Measurements from ENCODE around the gene SYNE2. TPM values are rescaled to one million over a fixed set of nuclear protein-coding genes. Genes with fewer than 3 reads are reported as not detected.

SYNE2 gene
- polyA plus RNA-seq, 1 donor from 2014 or later: 82.3 TPM

DNA sequence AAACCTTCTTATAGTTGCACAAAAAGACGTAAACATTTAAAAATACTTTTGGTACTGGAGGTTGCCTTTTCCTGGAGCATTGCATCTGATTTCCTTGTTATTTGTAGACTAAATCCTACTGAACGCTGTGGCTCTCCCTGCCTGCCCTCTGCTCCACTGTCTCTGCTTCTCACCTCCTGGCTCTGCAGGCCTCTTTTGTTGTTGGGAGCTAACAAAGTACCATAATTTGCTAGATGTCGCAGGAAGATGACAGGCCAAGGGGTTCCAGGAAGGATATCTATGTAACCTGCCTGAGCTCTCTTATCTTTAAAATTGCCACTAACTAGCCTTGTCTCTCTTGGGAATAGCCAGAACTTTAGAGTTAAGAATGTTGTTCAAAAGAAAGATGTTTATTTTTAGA lies 21.4 kb downstream of the SYNE2 start:
- peak overlapping the region; percentile 24 for H2AFZ ChIP-seq (ENCODE audit: low read depth, low read length)
- H3K79me2 ChIP-seq (replicated peaks; ENCODE audit: insufficient read depth, low read length): peaks cover 62% of the 10 kb centered on the region
- no peaks in the 10 kb centered on the region for H3K36me3 ChIP-seq (ENCODE audit: insufficient read depth, low read length)
- H3K27me3 ChIP-seq (ENCODE audit: insufficient read depth, low read depth, low read length): no peaks in the 10 kb centered on the region
- H3K4me2 ChIP-seq (ENCODE audit: low read length): no peak overlapping the region
- H3K4me3 ChIP-seq (ENCODE audit: low read length): no peak overlapping the region
- no peaks in the 10 kb centered on the region for H3F3A ChIP-seq (ENCODE audit: insufficient read depth, low read length, poor library complexity, severe bottlenecking)
- peak overlapping the region; percentile 36 for H3K9ac ChIP-seq (ENCODE audit: low read length)
- H3K9me3 ChIP-seq (ENCODE audit: low read length): no peaks in the 10 kb centered on the region
- H3K9me2 ChIP-seq (ENCODE audit: insufficient read depth, low read length): no peaks in the 10 kb centered on the region
- no peaks in the 10 kb centered on the region for H4K20me1 ChIP-seq (ENCODE audit: insufficient read depth)
- H3K27ac ChIP-seq (ENCODE audit: low read length): peak overlapping the region; percentile 67
- TF ChIP-seq EP300 (conservative IDR thresholded peaks at IDR 0.05; ENCODE audit: poor library complexity, severe bottlenecking): peak; percentile 31
- TF ChIP-seq RAD21 (conservative IDR thresholded peaks at IDR 0.05): no peak

DNA sequence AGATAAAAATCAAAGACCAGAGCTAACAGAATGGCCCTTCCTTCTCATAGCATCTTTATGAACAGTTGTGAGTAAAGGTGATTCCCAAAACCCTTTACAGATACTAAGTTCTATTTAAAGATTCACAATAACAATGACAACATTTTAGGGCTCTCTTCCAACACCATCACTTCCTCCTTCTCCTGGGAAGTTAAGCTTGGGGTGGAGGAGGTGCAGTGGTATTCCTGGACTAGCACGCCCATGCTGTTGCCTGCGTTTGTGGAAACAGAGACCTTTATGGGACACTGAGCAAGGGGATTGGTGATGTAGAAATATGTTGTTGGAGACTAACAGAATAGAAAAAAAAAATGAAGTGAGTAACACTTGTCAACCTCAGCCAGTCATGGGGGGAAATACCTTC lies 22.5 kb downstream of the SYNE2 start:
- Histone ChIP-seq H3K36me3 (ENCODE audit: insufficient read depth, low read length) (no peaks in the 10 kb centered on the region), H3K27me3 (ENCODE audit: insufficient read depth, low read depth, low read length) (no peaks in the 10 kb centered on the region), H3K9me3 (ENCODE audit: low read length) (no peaks in the 10 kb centered on the region), H3F3A (ENCODE audit: insufficient read depth, low read length, poor library complexity, severe bottlenecking) (no peaks in the 10 kb centered on the region), H4K20me1 (ENCODE audit: insufficient read depth) (no peaks in the 10 kb centered on the region), H3K9ac (ENCODE audit: low read length) (no peak overlapping the region), H2AFZ (ENCODE audit: low read depth, low read length) (no peak overlapping the region), H3K27ac (ENCODE audit: low read length) (no peak overlapping the region), H3K79me2 (replicated peaks; ENCODE audit: insufficient read depth, low read length) (peaks cover 66% of the 10 kb centered on the region), H3K9me2 (ENCODE audit: insufficient read depth, low read length) (no peaks in the 10 kb centered on the region), H3K4me2 (ENCODE audit: low read length) (no peak overlapping the region), H3K4me3 (ENCODE audit: low read length) (no peak overlapping the region)
- TF ChIP-seq POLR2AphosphoS5 (IDR thresholded peaks at IDR 0.05): no peak
- no peak for TF ChIP-seq EZH2 (IDR thresholded peaks at IDR 0.05; ENCODE audit: borderline replicate concordance, insufficient read depth, low read length, poor library complexity, severe bottlenecking)
- TF ChIP-seq EP300 (conservative IDR thresholded peaks at IDR 0.05; ENCODE audit: poor library complexity, severe bottlenecking): no peak
- TF ChIP-seq, protein P1, sequence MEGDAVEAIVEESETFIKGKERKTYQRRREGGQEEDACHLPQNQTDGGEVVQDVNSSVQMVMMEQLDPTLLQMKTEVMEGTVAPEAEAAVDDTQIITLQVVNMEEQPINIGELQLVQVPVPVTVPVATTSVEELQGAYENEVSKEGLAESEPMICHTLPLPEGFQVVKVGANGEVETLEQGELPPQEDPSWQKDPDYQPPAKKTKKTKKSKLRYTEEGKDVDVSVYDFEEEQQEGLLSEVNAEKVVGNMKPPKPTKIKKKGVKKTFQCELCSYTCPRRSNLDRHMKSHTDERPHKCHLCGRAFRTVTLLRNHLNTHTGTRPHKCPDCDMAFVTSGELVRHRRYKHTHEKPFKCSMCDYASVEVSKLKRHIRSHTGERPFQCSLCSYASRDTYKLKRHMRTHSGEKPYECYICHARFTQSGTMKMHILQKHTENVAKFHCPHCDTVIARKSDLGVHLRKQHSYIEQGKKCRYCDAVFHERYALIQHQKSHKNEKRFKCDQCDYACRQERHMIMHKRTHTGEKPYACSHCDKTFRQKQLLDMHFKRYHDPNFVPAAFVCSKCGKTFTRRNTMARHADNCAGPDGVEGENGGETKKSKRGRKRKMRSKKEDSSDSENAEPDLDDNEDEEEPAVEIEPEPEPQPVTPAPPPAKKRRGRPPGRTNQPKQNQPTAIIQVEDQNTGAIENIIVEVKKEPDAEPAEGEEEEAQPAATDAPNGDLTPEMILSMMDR (IDR thresholded peaks at IDR 0.05; ENCODE audit: poor library complexity, severe bottlenecking): no peak

- TF ChIP-seq SMC3 (conservative IDR thresholded peaks at IDR 0.05; ENCODE audit: poor library complexity) (no peak), MXI1 (conservative IDR thresholded peaks at IDR 0.05; ENCODE audit: poor library complexity, severe bottlenecking) (no peak), EP300 (conservative IDR thresholded peaks at IDR 0.05; ENCODE audit: poor library complexity, severe bottlenecking) (no peak), TAF1 (IDR thresholded peaks at IDR 0.05; ENCODE audit: low read depth) (no peak), RAD21 (conservative IDR thresholded peaks at IDR 0.05) (no peak), EZH2 (IDR thresholded peaks at IDR 0.05; ENCODE audit: borderline replicate concordance, insufficient read depth, low read length, poor library complexity, severe bottlenecking) (no peak), POLR2AphosphoS5 (IDR thresholded peaks at IDR 0.05) (no peak)
- TF ChIP-seq, protein P1 (IDR thresholded peaks at IDR 0.05; ENCODE audit: poor library complexity, severe bottlenecking): no peak
- TF ChIP-seq, protein P2, sequence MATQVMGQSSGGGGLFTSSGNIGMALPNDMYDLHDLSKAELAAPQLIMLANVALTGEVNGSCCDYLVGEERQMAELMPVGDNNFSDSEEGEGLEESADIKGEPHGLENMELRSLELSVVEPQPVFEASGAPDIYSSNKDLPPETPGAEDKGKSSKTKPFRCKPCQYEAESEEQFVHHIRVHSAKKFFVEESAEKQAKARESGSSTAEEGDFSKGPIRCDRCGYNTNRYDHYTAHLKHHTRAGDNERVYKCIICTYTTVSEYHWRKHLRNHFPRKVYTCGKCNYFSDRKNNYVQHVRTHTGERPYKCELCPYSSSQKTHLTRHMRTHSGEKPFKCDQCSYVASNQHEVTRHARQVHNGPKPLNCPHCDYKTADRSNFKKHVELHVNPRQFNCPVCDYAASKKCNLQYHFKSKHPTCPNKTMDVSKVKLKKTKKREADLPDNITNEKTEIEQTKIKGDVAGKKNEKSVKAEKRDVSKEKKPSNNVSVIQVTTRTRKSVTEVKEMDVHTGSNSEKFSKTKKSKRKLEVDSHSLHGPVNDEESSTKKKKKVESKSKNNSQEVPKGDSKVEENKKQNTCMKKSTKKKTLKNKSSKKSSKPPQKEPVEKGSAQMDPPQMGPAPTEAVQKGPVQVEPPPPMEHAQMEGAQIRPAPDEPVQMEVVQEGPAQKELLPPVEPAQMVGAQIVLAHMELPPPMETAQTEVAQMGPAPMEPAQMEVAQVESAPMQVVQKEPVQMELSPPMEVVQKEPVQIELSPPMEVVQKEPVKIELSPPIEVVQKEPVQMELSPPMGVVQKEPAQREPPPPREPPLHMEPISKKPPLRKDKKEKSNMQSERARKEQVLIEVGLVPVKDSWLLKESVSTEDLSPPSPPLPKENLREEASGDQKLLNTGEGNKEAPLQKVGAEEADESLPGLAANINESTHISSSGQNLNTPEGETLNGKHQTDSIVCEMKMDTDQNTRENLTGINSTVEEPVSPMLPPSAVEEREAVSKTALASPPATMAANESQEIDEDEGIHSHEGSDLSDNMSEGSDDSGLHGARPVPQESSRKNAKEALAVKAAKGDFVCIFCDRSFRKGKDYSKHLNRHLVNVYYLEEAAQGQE (IDR thresholded peaks at IDR 0.05; ENCODE audit: borderline replicate concordance): no peak
- Histone ChIP-seq H3K36me3 (ENCODE audit: insufficient read depth, low read length) (no peaks in the 10 kb centered on the region), H3K27ac (ENCODE audit: low read length) (no peak overlapping the region), H3K4me2 (ENCODE audit: low read length) (no peak overlapping the region), H3K9me2 (ENCODE audit: insufficient read depth, low read length) (no peaks in the 10 kb centered on the region), H3K9ac (ENCODE audit: low read length) (no peak overlapping the region), H3K27me3 (ENCODE audit: insufficient read depth, low read depth, low read length) (no peaks in the 10 kb centered on the region), H2AFZ (ENCODE audit: low read depth, low read length) (no peak overlapping the region), H3F3A (ENCODE audit: insufficient read depth, low read length, poor library complexity, severe bottlenecking) (no peaks in the 10 kb centered on the region), H4K20me1 (ENCODE audit: insufficient read depth) (no peaks in the 10 kb centered on the region), H3K9me3 (ENCODE audit: low read length) (no peaks in the 10 kb centered on the region), H3K4me3 (ENCODE audit: low read length) (no peak overlapping the region), H3K79me2 (replicated peaks; ENCODE audit: insufficient read depth, low read length) (peaks cover 74% of the 10 kb centered on the region)
Measured at GRCh38 chr14:63877550-63877939, 24.7 kb downstream of the SYNE2 start.

Measured in neural cell (in vitro differentiated cells).